GM19025 (cell line): ENCODE data around the gene OGFOD2.

ENCODE experiments used
- ATAC-seq: cut with Tn5 transposase; IDR thresholded peaks from one replicate; pipeline ENCODE4 v1.9.1; 2021; ENCODE audit warnings: mild to moderate bottlenecking, low read depth, moderate library complexity; ENCODE audit not compliant: unreplicated experiment

Gene OGFOD2

DNA sequence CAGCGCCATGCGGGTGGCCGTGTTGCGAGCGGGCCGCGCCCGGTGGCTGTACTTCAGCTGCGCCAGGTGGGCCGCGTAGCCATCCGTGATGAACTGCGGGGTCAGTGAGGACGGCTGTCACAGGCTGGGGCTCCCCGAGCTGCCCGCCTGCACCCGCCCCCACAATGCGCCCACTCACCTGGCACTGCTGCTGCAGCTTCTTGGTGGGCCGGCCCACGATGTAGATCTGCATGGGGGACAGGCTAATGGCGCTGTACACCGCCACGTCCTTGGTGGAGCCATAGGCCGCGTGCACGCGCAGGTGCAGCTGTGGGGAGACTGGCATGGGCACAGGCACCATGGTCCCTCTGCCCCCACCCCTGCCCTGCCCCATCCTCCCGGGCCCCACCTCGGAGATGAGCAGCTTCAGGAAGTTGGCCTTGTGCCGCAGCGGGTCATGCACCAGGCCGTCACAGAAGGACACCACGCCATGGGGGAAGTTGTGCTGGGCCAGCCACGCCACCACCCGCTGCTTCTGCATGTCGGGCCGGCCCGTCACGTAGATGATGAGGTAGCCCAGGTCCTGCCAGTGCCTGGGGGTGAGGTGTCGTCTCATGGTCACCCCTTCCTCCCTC is 11.3 kb downstream of the OGFOD2 start:
- no peak for ATAC-seq

DNA sequence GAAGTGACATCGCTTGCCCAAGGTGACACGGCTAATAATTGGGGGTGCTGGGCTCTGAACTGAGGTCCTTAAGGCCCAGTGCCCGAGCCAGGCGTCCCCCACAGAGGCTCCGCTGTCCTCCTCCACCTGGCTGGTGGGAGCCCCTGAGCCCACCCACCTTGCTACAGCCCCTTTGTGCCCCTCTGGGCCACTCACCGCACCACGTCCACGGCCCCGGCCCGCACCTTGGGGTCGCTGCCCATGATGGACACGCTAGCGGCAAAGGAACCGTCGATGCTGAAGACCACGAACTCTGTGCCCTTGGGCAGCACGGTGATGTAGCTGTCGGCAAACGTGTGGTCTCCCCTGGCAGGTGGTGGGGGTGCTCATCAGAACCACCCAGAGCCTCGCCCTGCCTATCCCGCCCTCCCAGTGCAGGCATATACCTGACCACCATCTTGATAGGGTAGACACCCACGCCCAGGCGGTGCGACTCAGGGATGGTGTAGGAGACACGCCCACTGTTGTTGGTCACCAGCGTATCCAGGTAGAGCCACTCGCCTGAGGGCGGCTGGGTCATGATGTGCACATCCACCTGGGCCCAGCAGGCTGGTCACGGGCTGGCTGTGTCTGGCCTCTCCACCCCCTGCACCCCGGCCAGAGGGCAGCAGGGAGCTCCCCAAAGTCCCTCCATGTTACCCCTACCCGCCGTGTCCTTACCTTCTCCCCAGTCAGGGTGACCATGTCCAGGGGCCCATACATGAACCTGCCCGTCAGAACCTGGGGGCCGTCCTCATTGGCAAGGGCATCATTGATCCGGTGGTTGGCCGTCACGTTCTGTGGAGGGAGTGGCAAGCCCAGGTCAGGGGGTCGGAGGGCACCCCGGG is 12.3 kb downstream of the OGFOD2 start:
- ATAC-seq: no peak

DNA sequence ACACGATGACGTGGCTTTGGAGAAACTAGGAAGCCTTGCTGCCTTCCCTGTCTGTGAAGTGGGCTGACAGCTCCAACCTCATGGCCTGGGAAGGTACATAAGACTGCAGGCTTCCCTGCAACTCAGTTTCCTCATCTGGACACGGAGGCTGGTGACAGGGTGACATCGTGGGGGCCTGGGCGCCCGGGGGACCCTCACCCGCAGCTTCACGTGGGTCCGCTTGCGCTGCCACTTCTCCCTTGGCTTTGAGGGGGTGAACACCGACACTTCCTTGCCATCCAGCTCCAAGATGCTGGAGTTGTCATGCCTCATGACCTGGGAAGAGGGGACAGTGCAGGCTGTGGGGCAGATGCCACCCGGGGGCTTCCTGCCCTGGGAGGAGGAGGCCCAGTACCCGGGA is 13.0 kb downstream of the OGFOD2 start:
- ATAC-seq: no peak

DNA sequence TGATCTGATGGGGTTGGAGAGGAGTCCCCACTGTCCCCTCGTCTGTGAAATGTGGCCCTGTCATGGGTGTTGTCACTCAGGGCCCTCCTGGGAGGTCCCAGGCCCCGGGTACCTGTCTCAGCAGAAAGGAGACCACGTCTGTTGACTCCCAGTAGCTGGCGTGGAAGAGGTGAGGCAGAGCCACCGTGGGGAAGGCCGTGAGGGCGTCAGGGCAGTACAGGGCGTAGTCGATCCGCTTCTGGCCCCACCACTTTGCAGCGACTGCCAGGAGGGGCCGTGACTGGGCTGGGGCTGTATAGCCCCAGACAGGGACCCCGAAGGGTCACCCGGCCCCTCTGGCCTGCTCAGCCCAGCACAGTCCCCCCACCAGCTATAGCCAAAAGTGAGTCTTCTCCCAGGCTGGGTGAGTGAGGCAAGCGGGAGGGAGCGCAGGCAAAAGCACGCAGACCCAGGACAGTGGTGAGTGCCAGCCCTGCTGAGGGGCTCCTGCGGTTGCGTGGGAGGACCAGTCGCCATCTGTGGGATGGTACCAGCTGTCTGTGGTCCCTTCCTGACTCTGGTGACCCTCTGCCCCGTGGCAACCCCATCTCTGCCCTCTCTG is 13.7 kb downstream of the OGFOD2 start:
- ATAC-seq: no peak

DNA sequence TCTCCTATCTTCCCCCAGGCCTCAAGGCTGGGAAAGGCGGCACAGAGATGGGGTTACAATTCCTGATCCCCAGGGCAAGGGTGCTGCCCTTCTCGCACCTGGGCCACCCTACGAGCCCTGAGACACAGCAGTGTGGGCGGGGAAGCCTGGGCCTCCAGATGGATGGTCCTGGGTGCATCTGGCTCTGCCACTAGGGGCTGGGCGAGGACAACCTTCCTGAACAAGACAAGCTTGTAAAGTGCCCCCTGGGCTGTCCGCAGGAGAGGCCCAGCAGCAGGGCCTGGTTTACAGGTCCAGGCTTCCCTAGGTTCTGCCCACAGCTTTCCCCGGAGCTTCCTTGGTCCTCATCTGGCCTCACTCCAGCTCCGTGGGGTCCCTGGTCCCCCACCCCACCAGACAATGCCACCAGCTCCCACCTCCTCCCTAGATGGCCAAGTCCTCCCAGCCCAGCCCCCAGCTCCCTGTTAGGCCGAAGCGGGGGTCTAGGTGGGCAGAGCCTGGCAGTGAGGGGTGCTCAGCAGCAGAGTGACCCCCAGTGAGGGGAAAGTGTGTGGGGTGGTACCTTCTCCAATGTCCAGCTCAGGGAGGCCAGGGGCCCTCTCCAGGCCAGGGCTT is 14.3 kb downstream of the OGFOD2 start:
- ATAC-seq: no peak

DNA sequence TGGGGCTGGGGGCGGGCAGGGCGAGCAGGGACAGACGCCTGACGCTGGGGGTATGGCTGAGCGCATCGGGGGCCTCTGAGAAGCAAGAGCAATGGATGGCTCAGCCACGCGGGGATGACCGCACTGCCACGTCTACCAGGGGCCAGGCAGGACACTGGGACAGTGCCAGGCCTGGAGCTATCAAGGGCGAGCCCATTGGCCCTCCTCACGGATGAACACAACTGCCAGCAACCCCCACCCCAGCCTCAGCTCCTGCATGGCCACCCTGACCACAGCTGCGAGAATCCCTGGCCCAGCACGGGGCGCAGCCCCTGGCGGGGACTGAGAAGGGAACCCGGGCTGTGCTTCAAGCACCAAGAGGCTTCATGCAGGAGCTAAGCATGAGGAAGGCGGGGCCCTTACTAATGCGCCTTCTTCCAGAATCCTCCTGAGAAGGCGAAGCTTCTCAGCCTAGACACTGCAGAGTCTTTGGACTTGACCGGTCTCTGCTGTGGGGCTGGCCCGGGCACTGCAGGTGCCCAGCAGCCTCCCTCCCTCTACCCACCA is 14.9 kb downstream of the OGFOD2 start:
- no peak for ATAC-seq

DNA sequence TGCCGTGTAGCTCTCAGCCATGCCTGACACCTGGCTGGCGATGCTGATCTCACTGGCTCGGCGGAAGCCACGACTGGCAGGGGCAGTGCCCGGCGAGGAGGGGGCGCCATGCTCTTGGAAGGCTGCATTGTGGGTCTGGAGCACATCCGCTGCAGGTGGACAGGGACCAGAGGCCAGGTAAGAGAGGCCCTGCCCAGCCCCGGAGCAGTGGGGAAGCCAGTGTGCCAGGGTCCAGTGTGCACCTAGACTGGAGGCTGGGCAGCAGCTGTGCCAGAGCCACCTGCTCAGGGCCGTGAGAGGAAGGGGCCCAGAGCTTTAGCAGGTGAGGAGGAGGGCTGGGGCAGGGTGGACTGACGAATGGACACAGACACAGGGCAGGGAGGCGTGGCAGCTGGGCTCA is 15.5 kb downstream of the OGFOD2 start:
- no peak for ATAC-seq

DNA sequence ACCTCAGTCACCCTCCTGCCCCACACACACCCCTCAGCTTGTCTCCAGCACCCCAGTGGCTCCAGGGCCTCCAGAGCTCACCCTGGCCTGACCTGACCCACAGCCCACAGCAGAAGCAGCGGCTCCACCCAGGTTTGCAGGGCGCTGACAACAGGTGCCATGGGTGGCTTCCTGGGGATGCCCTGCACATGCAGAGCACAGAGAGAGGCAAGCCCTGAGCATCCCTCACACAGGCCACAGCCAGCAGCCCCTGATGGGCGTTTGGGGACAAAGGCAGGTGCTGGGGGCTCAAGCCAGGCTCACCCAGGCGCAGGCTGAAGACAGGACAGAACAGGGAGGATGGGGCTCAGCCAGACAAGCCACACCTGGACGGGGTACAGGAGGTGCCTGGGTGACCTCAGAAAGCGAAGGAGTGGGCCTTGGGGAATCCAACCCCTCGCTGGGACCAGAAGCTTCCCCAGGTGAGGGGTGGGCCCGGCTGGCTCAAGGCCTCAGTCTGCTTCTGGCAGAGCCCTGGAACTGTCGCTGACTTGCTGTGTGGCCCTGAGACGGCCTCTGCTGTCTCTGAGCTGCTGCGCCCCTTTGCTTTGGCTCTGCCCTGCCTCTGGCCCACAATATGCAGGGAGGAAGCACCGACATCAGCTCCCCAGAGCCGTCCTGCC is 16.0 kb downstream of the OGFOD2 start:
- no peak for ATAC-seq

DNA sequence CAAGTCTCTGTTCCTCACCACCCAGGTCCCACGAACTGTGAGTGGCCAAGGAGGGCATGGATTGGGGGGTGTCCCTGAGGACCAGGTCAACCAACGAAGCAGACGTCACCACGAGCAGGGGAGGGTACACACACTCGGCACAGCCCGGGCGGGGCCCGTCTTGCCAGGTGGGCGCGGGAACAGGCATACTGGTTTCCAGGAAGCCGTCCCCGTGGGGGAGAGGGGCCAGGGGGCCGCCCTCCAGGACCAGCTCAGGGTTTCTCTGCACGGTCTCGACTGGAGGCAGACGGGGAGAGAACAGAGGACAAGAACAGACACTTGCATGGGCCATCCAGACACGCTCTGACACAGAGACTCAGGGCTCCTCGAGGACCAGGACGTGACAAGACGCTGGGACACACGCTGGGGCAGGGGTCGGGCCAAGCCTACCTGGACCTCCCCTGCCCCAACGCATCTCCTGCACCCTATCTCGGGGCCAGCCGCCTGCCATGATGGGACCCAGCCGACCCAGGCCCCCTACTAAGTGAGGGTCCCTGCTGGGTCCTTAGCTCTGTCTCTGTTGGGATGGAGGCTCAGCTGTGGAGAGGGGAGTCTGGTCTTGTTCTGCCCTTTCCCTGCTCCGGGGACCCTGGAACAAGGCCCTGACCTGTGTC is 16.7 kb downstream of the OGFOD2 start:
- ATAC-seq: no peak

DNA sequence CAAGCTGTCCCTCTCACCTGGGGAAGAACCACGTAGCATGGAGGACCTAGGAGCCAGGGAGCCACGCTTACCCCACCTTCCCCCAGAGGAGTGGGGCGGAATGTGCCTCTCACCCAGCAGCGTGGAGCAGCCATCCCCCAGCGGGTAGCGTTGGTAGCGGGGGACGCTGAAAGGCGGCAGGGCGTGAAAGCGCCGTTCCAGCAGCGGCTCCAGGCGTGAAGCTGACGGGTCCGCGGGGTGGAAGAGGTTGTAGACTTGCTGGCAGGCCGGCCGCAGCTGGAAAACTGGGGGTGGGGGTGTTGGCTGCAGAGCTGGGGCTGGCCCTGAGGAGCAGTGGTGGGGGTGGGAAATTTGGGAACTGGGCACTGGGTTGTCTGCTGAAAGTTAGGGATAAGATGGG is 17.3 kb downstream of the OGFOD2 start:
- no peak for ATAC-seq

DNA sequence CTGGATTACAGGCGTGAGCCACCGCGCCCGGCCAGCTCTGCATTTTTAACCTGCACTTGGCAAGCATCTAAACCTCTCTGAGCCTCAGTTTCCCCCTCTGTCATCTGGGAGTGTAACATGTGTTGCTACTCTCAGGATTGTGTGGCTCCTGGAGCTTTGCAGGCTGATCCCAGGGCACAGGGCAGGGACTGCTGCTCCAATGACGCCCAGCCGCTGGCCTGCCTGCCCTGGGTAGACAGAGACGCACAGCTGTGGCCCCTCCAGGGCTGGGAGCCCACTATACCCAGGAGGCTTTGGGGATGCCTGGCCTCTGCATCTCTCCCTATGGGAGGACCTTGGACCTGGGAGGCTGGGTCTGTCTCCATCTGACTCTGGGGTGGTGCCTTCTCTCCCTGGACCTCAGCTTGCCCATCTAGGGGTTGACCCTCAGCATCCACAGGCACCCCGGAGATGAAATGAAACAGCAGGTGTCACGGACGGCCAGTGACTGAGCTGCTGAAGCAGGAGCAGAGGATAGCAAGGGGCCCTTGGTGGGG is 19.2 kb downstream of the OGFOD2 start:
- no peak for ATAC-seq

DNA sequence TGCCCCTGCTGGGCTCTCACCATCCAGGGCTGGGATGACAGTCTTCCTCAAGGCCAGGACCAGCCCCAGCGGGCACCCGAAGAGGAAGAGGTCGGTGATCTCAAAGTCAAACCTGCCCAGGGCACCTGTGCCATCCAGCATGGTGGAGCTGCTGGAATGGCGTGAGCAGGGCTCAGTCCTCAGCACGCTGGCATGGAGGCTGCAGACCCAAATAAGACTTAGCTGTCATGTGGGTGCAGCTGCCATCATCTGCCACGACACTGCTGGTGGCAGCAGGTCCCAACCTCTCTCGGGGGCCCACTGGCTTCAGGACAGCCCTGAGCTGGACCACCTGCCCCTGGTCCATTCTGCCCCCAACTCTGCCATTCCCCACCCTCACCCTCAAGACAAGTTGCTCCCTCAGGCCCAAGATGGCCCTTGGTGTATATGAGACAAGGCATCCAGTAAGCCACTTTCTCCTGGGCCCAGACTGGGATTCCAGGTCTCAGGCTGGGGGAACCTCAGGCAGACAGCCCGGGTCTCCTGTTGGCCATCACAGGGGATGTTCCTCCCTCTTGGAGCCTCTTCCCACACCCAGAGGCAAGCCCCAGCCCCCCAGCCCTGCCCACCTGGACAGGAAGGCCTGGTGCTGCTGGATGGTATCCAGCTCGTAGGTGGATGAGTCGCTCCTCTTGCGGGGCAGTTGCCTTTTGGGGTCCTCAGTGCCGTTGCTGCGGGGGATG is 19.9 kb downstream of the OGFOD2 start:
- ATAC-seq: no peak

DNA sequence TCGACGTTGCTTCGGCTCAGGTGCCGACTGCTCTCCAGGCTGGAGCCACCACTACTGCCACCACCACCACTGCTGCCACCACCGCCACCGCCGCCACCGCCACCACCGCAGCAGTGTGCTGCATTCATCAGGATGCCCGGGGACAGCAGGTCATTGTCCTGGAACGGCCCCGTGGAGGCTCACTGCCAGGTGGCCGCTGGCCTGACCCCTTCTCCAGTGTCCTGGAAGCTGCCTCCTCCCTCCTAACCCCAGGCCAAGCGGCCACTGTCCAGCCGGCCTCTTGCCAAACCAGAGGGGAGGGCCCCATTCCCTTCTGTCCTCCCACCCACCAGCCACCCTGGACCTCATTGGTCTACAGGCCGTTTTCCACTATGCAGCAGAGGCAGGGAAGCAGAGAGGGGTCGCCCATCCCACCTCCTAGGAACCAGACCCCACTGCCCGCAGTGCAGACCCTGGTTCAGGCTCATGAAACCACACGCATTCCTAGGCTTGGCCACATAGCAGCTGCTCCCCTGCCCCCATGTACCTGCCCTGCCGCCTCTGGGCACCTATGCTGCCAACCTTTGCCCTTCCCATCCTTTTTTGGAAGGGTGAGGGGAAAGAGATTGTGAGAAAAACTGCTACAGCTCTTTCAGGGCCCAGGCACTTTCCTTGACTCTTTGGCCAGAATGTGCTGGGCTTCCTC is 20.6 kb downstream of the OGFOD2 start:
- no peak for ATAC-seq

DNA sequence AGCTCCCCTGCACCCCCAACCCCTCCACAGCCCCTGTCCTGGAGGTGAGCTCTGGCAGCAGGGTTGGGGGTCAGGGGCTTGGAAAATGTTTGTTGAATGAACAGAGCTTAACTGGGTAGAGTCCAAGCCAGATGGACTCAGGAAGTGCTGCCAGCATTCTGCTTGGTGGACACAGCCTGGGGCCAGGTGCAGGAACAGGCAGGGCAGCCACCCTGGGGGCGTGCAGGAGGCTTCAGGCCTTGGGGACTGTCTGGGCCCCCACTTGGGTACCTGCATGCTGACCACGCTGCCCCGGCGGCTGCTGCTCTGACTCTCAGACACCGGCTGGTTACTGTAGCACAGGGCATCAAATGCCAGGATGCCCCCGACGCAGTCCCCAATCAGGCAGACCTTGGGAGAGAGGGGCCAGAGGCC is 21.2 kb downstream of the OGFOD2 start:
- no peak for ATAC-seq

DNA sequence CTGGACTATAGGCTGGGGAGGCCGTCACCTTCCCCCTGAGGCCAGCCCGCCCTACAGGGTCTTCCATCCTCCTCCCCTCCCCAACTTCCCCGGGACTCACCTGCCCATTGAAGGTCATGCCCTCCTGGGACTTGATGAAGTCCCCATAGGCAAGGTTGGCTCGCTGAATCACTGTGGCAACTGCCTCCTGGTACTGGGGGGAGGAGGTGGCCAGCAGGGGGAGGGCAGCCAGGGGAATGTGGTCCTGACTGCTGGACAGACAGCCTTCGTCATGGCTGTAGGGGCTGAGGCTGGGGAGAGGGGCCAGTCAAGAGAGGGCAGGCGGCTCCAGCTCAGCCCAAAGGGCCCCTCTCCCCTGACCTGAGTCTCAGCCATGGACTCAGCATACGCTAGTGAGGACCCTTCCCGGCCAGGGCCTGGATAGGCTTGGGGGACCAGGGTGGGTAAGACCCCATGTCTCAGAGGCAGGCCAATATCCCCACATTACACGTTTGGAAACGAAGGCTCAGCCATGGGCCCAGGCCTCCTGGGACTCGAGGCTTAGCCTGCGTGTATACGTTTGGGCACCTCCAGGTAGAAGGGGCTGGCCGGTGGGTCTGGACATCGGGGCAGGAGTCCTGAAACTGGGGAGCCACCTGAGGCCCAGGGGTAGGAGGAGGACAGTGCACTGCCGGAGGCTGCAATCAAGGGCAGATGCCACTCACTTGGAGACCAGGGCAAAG is 21.7 kb downstream of the OGFOD2 start:
- ATAC-seq: no peak

DNA sequence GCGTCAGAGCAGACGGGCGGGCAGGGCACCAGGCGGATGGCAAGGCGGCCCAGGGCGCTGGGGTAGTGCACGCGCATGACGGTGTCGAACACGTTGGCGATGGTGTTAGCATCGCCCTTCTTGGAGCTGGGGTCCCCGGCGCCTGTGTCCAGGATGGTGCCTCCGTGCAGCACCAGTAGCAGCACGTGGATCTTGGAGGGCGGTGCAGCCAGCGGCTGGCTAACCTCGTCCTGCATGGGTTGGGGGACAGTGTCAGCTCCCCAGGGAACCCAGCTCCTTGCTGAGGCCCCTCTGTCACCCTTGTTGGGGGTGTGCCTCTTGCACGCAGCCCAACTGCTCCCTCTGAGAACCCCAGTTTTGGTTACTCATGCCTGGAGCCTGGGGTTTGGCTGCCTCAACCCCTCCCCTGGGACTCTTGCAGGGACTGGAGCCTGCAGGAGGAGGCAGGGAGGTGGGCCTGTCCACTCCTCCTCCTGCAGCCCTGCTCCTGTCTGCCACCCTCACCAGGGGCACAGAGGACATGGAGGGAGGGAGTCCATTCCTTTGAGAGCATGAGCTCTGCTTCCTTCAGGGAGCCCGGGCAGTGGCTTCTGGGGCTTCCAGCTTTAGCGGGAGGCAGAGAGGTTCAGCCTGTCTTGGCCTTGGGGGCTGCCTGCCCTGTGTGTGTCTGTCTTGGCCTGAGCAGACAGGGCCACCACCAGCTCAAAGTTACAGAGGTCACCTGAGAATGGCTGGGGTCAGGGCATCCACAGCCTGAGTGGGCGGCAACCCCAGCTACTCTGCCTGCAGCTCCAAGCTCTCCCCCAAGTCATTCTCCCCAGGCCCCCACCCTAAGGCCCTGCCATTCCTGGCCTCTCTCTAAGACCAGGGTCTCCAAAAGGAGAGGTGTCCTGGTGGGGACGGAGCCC is 22.6 kb downstream of the OGFOD2 start:
- no peak for ATAC-seq

DNA sequence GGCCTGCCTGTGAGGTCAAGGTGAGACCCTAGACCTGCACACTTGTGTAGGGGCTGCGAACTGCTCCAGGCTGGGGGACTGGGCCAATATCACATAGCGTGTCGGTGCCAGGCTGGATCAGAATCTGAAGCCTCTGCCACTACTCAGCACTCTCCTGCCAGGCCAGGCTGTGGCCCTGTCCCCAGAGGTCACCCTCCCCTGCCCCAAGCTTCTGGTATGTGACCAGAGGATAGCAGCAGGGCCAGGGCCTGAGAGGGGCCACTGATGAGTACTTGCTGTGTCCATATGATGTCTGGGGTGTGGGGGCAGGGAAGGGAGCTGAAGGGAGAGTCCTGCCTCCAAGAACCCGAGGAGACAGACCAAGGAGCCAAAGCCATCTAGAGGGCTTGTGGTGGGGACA is 23.3 kb downstream of the OGFOD2 start:
- no peak for ATAC-seq
